HCT116 (cell line): ENCODE results near the gene CNPPD1. TPM values are rescaled to one million over a fixed set of nuclear protein-coding genes. Genes with fewer than 3 reads are reported as not detected.

ENCODE experiments used
- ATAC-seq: fragments of 200-7000 bp; cut with Tn5 transposase; 2 replicates; pipeline ENCODE4 v1.9.1; 2020; ENCODE audit warnings: mild to moderate bottlenecking, moderate library complexity
- BruUV-seq: library from RNA; stranded (reverse); fragments of 400-500 nt; replicated peaks from 2 replicates; lab custom pipeline; 2021; lab: Mats Ljungman, UMichigan
- CTCF ChIA-PET: fragments of 300-600 bp; sonication (Branson Sonifier 250); formaldehyde crosslinking; loops from one replicate; lab custom pipeline; 2021; ENCODE audit warnings: antibody characterized with exemption; lab: Charles Lee
- POLR2A ChIA-PET: fragments of 300-600, 350-600 bp; sonication (Branson Sonifier 250); formaldehyde crosslinking; loops from one replicate; lab custom pipeline; 2021; ENCODE audit warnings: antibody characterized with exemption; lab: Charles Lee
- RAD21 ChIA-PET, 2 experiments: fragments of 300-600 bp; sonication (Branson Sonifier 250); formaldehyde crosslinking; loops; one replicate each; lab custom pipeline; 2023; ENCODE audit warnings: low total read pairs in 2 of 2; ENCODE audit not compliant: uncharacterized antibody in 2 of 2, unreplicated experiment in 2 of 2, low non-redundant PET in 1 of 2; lab: Charles Lee
- DNase-seq: peaks from one replicate; pipeline ENCODE4 v3.0.0-alpha.2; 2010; ENCODE audit warnings: low read depth, low spot score
- H2AFZ ChIP-seq: fragments of 200-600 bp; shearing (Covaris generic), sonication (generic); 2 replicates; pipeline ENCODE4 v1.6.1; 2017; ENCODE audit warnings: low read depth, mixed run types, mixed read lengths, antibody characterized with exemption, low read length; ENCODE audit not compliant: poor library complexity, severe bottlenecking
- H3K27ac ChIP-seq: 2 replicates; pipeline ENCODE4 v1.5.1; 2012; ENCODE audit warnings: low read depth, low read length
- H3K27me3 ChIP-seq: fragments of 200-600 bp; sonication (generic); 2 replicates; pipeline ENCODE4 v1.6.1; 2016; ENCODE audit warnings: mixed run types, low read length, mixed read lengths; ENCODE audit not compliant: insufficient read depth
- H3K36me3 ChIP-seq, 2 experiments: fragments of 200-500 bp in 1 of 2; fragments of 200-600 bp in 1 of 2; sonication (Bioruptor generic) in 1 of 2; sonication (generic) in 1 of 2; 2 replicates each; pipeline versions ENCODE4 v1.5.1 to v1.6.1; 2014 to 2016; ENCODE audit warnings: low read length in 2 of 2, inconsistent platforms in 1 of 2, mixed read lengths in 1 of 2, mixed run types in 1 of 2; ENCODE audit not compliant: insufficient read depth in 2 of 2, control insufficient read depth in 1 of 2
- H3K4me1 ChIP-seq, 2 experiments: fragments of 200-600 bp in 1 of 2; sonication (generic) in 1 of 2; 2 replicates each; pipeline versions ENCODE4 v1.5.1 to v1.6.1; 2012 to 2017; ENCODE audit warnings: low read length in 2 of 2, inconsistent platforms in 1 of 2, mild to moderate bottlenecking in 1 of 2, mixed read lengths in 1 of 2, mixed run types in 1 of 2, moderate library complexity in 1 of 2; ENCODE audit not compliant: insufficient read depth in 2 of 2, control insufficient read depth in 1 of 2
- H3K4me2 ChIP-seq: fragments of 200-600 bp; sonication (generic); 2 replicates; pipeline ENCODE4 v1.6.1; 2017; ENCODE audit warnings: mixed run types, low read length, mixed read lengths
- H3K4me3 ChIP-seq, 2 experiments: fragments of 200-600 bp in 1 of 2; sonication (generic) in 1 of 2; replicated peaks in 1 of 2; 2 replicates each; pipeline ENCODE4 v1.5.1; 2011 to 2016; ENCODE audit warnings: low read length in 2 of 2, control low read depth in 1 of 2, low read depth in 1 of 2, mild to moderate bottlenecking in 1 of 2, mixed read lengths in 1 of 2, mixed run types in 1 of 2
- H3K79me2 ChIP-seq: fragments of 200-600 bp; sonication (generic); 2 replicates; pipeline ENCODE4 v1.6.1; 2017; ENCODE audit warnings: mild to moderate bottlenecking, mixed run types, low read length, moderate library complexity, mixed read lengths; ENCODE audit not compliant: insufficient read depth
- H3K9ac ChIP-seq: fragments of 200-600 bp; sonication (generic); 2 replicates; pipeline ENCODE4 v1.6.1; 2016; ENCODE audit warnings: low read length, mixed read lengths
- H3K9me2 ChIP-seq: fragments of 200-600 bp; sonication (generic), shearing (Covaris generic); 2 replicates; pipeline ENCODE4 v1.6.1; 2017; ENCODE audit warnings: mixed run types, mild to moderate bottlenecking, moderate library complexity; ENCODE audit not compliant: insufficient read depth
- H3K9me3 ChIP-seq, 2 experiments: fragments of 200-500 bp in 1 of 2; fragments of 200-600 bp in 1 of 2; sonication (Bioruptor generic) in 1 of 2; sonication (generic) in 1 of 2; 2 replicates each; pipeline ENCODE4 v1.6.1; 2014 to 2017; ENCODE audit warnings: low read length in 2 of 2, mixed read lengths in 2 of 2, inconsistent platforms in 1 of 2, low read depth in 1 of 2, mild to moderate bottlenecking in 1 of 2, mixed run types in 1 of 2, moderate library complexity in 1 of 2; ENCODE audit not compliant: control insufficient read depth in 1 of 2, insufficient read depth in 1 of 2
- H4K20me1 ChIP-seq: fragments of 200-600 bp; sonication (generic), shearing (Covaris generic); 2 replicates; pipeline ENCODE4 v1.6.1; 2017; ENCODE audit warnings: mixed run types, mild to moderate bottlenecking, moderate library complexity; ENCODE audit not compliant: insufficient read depth
- CBX3 ChIP-seq: IDR thresholded peaks from 2 replicates; pipeline ENCODE4 v1.6.1; 2012; ENCODE audit warnings: low read depth
- EGR1 ChIP-seq: IDR thresholded peaks from 2 replicates; pipeline ENCODE4 v1.6.1; 2012; ENCODE audit warnings: low read depth
- ELF1 ChIP-seq: IDR thresholded peaks from 2 replicates; pipeline ENCODE4 v1.6.1; 2012; ENCODE audit warnings: low read depth, borderline replicate concordance
- EZH2 ChIP-seq: fragments of 200-600 bp; sonication (generic); IDR thresholded peaks from 2 replicates; pipeline ENCODE4 v1.6.1; 2017; ENCODE audit warnings: antibody characterized with exemption, mixed run types
- FOSL1 ChIP-seq: IDR thresholded peaks from 2 replicates; pipeline ENCODE4 v1.6.1; 2012; ENCODE audit warnings: low read depth
- POLR2AphosphoS5 ChIP-seq: IDR thresholded peaks from 2 replicates; pipeline ENCODE4 v1.6.1; 2011; ENCODE audit warnings: mild to moderate bottlenecking, low read depth, low read length, moderate library complexity
- SP1 ChIP-seq: IDR thresholded peaks from 2 replicates; pipeline ENCODE4 v1.6.1; 2012; ENCODE audit warnings: low read depth
- SRF ChIP-seq: IDR thresholded peaks from 2 replicates; pipeline ENCODE4 v1.6.1; 2012; ENCODE audit warnings: low read depth
- YY1 ChIP-seq: IDR thresholded peaks from 2 replicates; pipeline ENCODE4 v1.6.1; 2011; ENCODE audit warnings: low read length, low read depth, moderate library complexity, mild to moderate bottlenecking; ENCODE audit not compliant: insufficient replicate concordance; ENCODE audit errors: extremely low read depth
- ZFX ChIP-seq: fragments of 450-650 bp; IDR thresholded peaks from 2 replicates; pipeline ENCODE4 v1.6.1; 2017
- ZNF274 ChIP-seq: fragments of 200-500 bp; sonication (Bioruptor generic); IDR thresholded peaks from 2 replicates; pipeline ENCODE4 v1.6.1; 2014; ENCODE audit warnings: mild to moderate bottlenecking, low read depth, low read length, inconsistent platforms
- intact Hi-C: fragments of 100-400 bp; cut with micrococcal nuclease; formaldehyde crosslinking; loops from 2 replicates; pipeline ENCODE4 v1.10.0; 2022
- total RNA-seq: library from RNA; stranded (reverse); gene quantifications from one replicate; pipeline ENCODE4 v1.2.1, GENCODE V29; 2021; ENCODE audit not compliant: unreplicated experiment
- TF ChIP-seq, protein P1 (sequence below): IDR thresholded peaks from 2 replicates; pipeline ENCODE4 v1.6.1; 2011; ENCODE audit warnings: mild to moderate bottlenecking, low read length, moderate library complexity; ENCODE audit not compliant: insufficient replicate concordance; ENCODE audit errors: extremely low read depth
- TF ChIP-seq, protein P2 (sequence below), 3 experiments: fragments of 200-600 bp in 1 of 3; sonication (generic) in 1 of 3; IDR thresholded peaks in 2 of 3; conservative IDR thresholded peaks in 1 of 3; 2 replicates each; pipeline ENCODE4 v1.5.1; 2012 to 2017; ENCODE audit warnings: low read depth in 2 of 3, low read length in 2 of 3, antibody characterized with exemption in 1 of 3, borderline replicate concordance in 1 of 3, control low read depth in 1 of 3, mild to moderate bottlenecking in 1 of 3, mixed read lengths in 1 of 3, mixed run types in 1 of 3, moderate library complexity in 1 of 3; ENCODE audit not compliant: insufficient read depth in 1 of 3
- TF ChIP-seq, protein P3 (sequence below): IDR thresholded peaks from 2 replicates; pipeline ENCODE4 v1.6.1; 2012

CNPPD1 gene
- total RNA-seq, 1 experiment from 2014 or later, result 41.9 TPM

DNA sequence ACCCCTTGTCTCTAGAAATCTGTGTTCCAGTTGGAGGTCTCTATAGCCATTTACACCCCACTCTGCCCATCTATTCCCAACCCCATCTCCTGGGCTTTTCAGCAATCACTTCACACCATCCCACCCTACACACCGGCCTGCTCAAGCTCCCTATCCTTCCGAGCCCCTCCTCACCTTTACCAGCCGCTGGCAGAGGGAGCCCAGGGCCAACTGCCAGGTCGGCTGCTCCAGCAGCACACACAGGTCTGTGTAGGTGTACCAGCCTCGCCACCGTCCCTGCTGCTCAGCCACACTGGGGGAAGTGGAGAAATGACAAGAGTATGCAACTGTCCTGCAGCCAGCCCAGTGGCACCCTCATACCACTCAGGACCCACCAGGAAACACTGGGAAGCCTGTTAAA lies 3.5 kb downstream of the CNPPD1 start:
- TF ChIP-seq SRF, result no peak
- TF ChIP-seq, protein P1, sequence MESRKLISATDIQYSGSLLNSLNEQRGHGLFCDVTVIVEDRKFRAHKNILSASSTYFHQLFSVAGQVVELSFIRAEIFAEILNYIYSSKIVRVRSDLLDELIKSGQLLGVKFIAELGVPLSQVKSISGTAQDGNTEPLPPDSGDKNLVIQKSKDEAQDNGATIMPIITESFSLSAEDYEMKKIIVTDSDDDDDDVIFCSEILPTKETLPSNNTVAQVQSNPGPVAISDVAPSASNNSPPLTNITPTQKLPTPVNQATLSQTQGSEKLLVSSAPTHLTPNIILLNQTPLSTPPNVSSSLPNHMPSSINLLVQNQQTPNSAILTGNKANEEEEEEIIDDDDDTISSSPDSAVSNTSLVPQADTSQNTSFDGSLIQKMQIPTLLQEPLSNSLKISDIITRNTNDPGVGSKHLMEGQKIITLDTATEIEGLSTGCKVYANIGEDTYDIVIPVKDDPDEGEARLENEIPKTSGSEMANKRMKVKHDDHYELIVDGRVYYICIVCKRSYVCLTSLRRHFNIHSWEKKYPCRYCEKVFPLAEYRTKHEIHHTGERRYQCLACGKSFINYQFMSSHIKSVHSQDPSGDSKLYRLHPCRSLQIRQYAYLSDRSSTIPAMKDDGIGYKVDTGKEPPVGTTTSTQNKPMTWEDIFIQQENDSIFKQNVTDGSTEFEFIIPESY, result no peak
- no peak for TF ChIP-seq POLR2AphosphoS5
- no peak for TF ChIP-seq ZNF274
- no peak for TF ChIP-seq YY1
- no peak for TF ChIP-seq EZH2
- TF ChIP-seq SP1, result no peak
- no peak for TF ChIP-seq FOSL1
- TF ChIP-seq, protein P2, sequence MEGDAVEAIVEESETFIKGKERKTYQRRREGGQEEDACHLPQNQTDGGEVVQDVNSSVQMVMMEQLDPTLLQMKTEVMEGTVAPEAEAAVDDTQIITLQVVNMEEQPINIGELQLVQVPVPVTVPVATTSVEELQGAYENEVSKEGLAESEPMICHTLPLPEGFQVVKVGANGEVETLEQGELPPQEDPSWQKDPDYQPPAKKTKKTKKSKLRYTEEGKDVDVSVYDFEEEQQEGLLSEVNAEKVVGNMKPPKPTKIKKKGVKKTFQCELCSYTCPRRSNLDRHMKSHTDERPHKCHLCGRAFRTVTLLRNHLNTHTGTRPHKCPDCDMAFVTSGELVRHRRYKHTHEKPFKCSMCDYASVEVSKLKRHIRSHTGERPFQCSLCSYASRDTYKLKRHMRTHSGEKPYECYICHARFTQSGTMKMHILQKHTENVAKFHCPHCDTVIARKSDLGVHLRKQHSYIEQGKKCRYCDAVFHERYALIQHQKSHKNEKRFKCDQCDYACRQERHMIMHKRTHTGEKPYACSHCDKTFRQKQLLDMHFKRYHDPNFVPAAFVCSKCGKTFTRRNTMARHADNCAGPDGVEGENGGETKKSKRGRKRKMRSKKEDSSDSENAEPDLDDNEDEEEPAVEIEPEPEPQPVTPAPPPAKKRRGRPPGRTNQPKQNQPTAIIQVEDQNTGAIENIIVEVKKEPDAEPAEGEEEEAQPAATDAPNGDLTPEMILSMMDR (IDR thresholded peaks at IDR 0.05 in 2 of 3, conservative IDR thresholded peaks at IDR 0.05 in 1 of 3; ENCODE audit: borderline replicate concordance in 1 of 3, insufficient read depth in 1 of 3, low read depth in 2 of 3, low read length in 2 of 3), result no peak
- no peak for TF ChIP-seq ELF1
- TF ChIP-seq, protein P3, sequence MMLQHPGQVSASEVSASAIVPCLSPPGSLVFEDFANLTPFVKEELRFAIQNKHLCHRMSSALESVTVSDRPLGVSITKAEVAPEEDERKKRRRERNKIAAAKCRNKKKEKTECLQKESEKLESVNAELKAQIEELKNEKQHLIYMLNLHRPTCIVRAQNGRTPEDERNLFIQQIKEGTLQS, result no peak
- no peak for TF ChIP-seq CBX3
- TF ChIP-seq ZFX, result no peak
- no peak for TF ChIP-seq EGR1
- ChIA-PET POLR2A (no interaction called here), CTCF (no interaction called here), RAD21 (no interaction called here)
- H4K20me1 ChIP-seq, result no peaks in the 10 kb centered on the region
- H3K4me2 ChIP-seq, result no peak overlapping the region
- BruUV-seq, result no TSS peak
- no peak overlapping the region for H3K9ac ChIP-seq
- ATAC-seq (no peak), DNase-seq (no peak)
- no peaks in the 10 kb centered on the region for H3K9me3 ChIP-seq
- peaks cover 5 to 15% of the 10 kb centered on the region in 2 experiments for H3K4me1 ChIP-seq
- no peak overlapping the region for H3K4me3 ChIP-seq
- intact Hi-C loops, result loop anchor here (10.0 kb wide), 1 partner anchor 362 kb away; no protein-coding TSS in a partner anchor
- no peak overlapping the region for H3K27ac ChIP-seq
- H3K9me2 ChIP-seq, result no peaks in the 10 kb centered on the region
- H3K27me3 ChIP-seq, result no peaks in the 10 kb centered on the region
- no peak overlapping the region for H2AFZ ChIP-seq
- peaks cover 7% of the 10 kb centered on the region; the same call in 1 of the 2 replicates for H3K79me2 ChIP-seq
- peaks cover 0 to 7% of the 10 kb centered on the region in 2 experiments; a peak in 2 of 4 replicates for H3K36me3 ChIP-seq
